C4-2B (cell line): ENCODE data around the gene ZNRD2.

Source experiments
- ZFX ChIP-seq: fragments of 450-650 bp; IDR thresholded peaks from 2 replicates; pipeline ENCODE4 v1.6.1; 2017
- TF ChIP-seq, protein P1 (sequence below): fragments of 450-650 bp; conservative IDR thresholded peaks from 2 replicates; pipeline ENCODE4 v1.5.1; 2017; ENCODE audit warnings: mild to moderate bottlenecking

- TF ChIP-seq, protein P1, sequence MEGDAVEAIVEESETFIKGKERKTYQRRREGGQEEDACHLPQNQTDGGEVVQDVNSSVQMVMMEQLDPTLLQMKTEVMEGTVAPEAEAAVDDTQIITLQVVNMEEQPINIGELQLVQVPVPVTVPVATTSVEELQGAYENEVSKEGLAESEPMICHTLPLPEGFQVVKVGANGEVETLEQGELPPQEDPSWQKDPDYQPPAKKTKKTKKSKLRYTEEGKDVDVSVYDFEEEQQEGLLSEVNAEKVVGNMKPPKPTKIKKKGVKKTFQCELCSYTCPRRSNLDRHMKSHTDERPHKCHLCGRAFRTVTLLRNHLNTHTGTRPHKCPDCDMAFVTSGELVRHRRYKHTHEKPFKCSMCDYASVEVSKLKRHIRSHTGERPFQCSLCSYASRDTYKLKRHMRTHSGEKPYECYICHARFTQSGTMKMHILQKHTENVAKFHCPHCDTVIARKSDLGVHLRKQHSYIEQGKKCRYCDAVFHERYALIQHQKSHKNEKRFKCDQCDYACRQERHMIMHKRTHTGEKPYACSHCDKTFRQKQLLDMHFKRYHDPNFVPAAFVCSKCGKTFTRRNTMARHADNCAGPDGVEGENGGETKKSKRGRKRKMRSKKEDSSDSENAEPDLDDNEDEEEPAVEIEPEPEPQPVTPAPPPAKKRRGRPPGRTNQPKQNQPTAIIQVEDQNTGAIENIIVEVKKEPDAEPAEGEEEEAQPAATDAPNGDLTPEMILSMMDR = no peak
- TF ChIP-seq ZFX = no peak
Measured at GRCh38 chr11:65560555-65561418, 9.5 kb upstream of the ZNRD2 start.
